SK-N-MC (cell line): ENCODE results near the gene SOBP.

Experiments used
- EZH2 ChIP-seq: fragments of 200-600 bp; sonication (generic); IDR thresholded peaks from one replicate; pipeline ENCODE4 v1.6.1; 2017; ENCODE audit warnings: antibody characterized with exemption
- POLR2AphosphoS5 ChIP-seq: IDR thresholded peaks from 2 replicates; pipeline ENCODE4 v1.6.1; 2012; ENCODE audit warnings: mild to moderate bottlenecking, low read depth, low read length, borderline replicate concordance

- TF ChIP-seq EZH2 (no peak), POLR2AphosphoS5 (no peak)
These were observed 216.7 kb downstream of the SOBP start for GRCh38 chr6:107706516-107707115.
